LNCaP clone FGC (cell line): Measurements from ENCODE around the gene TMIGD3.

ENCODE experiments used
- DNase-seq: peaks from one replicate; pipeline ENCODE4 v3.0.0-alpha.2; 2011; ENCODE audit warnings: low read depth
- H3K4me3 ChIP-seq: 2 replicates; pipeline ENCODE4 v1.5.1; 2011; ENCODE audit warnings: mild to moderate bottlenecking, low read depth, low read length, control low read depth
- CTCF ChIP-seq: IDR thresholded peaks from 2 replicates; pipeline ENCODE4 v1.5.1; 2012; ENCODE audit warnings: mild to moderate bottlenecking; ENCODE audit not compliant: control insufficient read depth, insufficient read depth; ENCODE audit errors: extremely low read depth

Gene TMIGD3

GRCh38 chr1:111462370-111463028, 40.9 kb downstream of the TMIGD3 start:
- no peak overlapping the region for H3K4me3 ChIP-seq
- no peak for DNase-seq
- TF ChIP-seq CTCF: no peak

- TF ChIP-seq CTCF: no peak
- H3K4me3 ChIP-seq: no peak overlapping the region
- no peak for DNase-seq
Measured at GRCh38 chr1:111461765-111462164, 41.7 kb downstream of the TMIGD3 start.

- H3K4me3 ChIP-seq: no peak overlapping the region
- no peak for TF ChIP-seq CTCF
- no peak for DNase-seq
Measured at GRCh38 chr1:111455642-111456031, 47.8 kb downstream of the TMIGD3 start.

GRCh38 chr1:111454859-111455641, 48.4 kb downstream of the TMIGD3 start:
- DNase-seq: no peak
- no peak for TF ChIP-seq CTCF
- no peak overlapping the region for H3K4me3 ChIP-seq

GRCh38 chr1:111453706-111454105, 49.7 kb downstream of the TMIGD3 start:
- no peak for DNase-seq

GRCh38 chr1:111452581-111452980, 50.9 kb downstream of the TMIGD3 start:
- TF ChIP-seq CTCF: no peak
- DNase-seq: no peak
- H3K4me3 ChIP-seq: no peak overlapping the region

More at GRCh38 chr1:111453706-111454105, 49.7 kb downstream of the TMIGD3 start:
- no peak overlapping the region for H3K4me3 ChIP-seq
- no peak for TF ChIP-seq CTCF
